Stimulated activated naive B cell treated with anti-CD40 and anti-IgM and Interleukin-4, amounts not matched to agents 10 μg/mL and 1 μg/mL and 100 μg/mL, for 72 hours (primary cell): Measurements from ENCODE around the gene ZFPM1.

Experiments used
- ATAC-seq, 2 donors: fragments of 150-1000 bp; cut with Tn5 transposase; replicated peaks; 2 replicates each; pipeline ENCODE4 v1.10.0; 2021; ENCODE audit warnings: moderate library complexity in 1 of 2
- DNase-seq: peaks from one replicate; pipeline ENCODE4 v3.0.0; 2021
- H3K27ac Mint-ChIP-seq: one replicate; pipeline ENCODE4 v1.8.0; 2022; ENCODE audit warnings: mild to moderate bottlenecking, mixed read lengths
- H3K27me3 Mint-ChIP-seq, 2 donors: one replicate each; pipeline ENCODE4 v1.8.0; 2022; ENCODE audit warnings: mixed read lengths in 2 of 2
- H3K36me3 Mint-ChIP-seq, 2 donors: one replicate each; pipeline ENCODE4 v1.8.0; 2022; ENCODE audit warnings: mixed read lengths in 2 of 2, mild to moderate bottlenecking in 1 of 2
- H3K4me1 Mint-ChIP-seq, 2 donors: one replicate each; pipeline ENCODE4 v1.8.0; 2022; ENCODE audit warnings: mixed read lengths in 2 of 2, mild to moderate bottlenecking in 1 of 2
- H3K4me3 Mint-ChIP-seq, 2 donors: one replicate each; pipeline ENCODE4 v1.8.0; 2022; ENCODE audit warnings: mild to moderate bottlenecking in 2 of 2, mixed read lengths in 2 of 2, moderate library complexity in 1 of 2
- H3K9me3 Mint-ChIP-seq, 2 donors: one replicate each; pipeline ENCODE4 v1.8.0; 2022; ENCODE audit warnings: mixed read lengths in 2 of 2, mild to moderate bottlenecking in 1 of 2

The ZFPM1 gene

GRCh38 chr16:88423448-88423850 lies 29.6 kb upstream of the ZFPM1 start:
- ATAC-seq (peak in 1 of 2 donors; percentile 6), DNase-seq (no peak)
- Mint-ChIP-seq H3K4me3 (no peak overlapping the region), H3K27ac (no peak overlapping the region), H3K27me3 (peaks cover 12 to 25% of the 10 kb centered on the region in 2 donors), H3K4me1 (peaks cover 11 to 23% of the 10 kb centered on the region in 2 donors), H3K36me3 (no peaks in the 10 kb centered on the region), H3K9me3 (peaks cover 5 to 12% of the 10 kb centered on the region in 2 donors)

- Mint-ChIP-seq H3K27me3 (peaks cover 10 to 14% of the 10 kb centered on the region in 2 donors), H3K36me3 (no peaks in the 10 kb centered on the region), H3K27ac (peak overlapping the region; percentile 17), H3K9me3 (peaks cover 5 to 12% of the 10 kb centered on the region in 2 donors), H3K4me3 (no peak overlapping the region), H3K4me1 (peaks cover 13 to 25% of the 10 kb centered on the region in 2 donors)
- ATAC-seq: peak; percentile 19 to 28
- no peak for DNase-seq
Measured at GRCh38 chr16:88424587-88425235, 28.4 kb upstream of the ZFPM1 start.

- Mint-ChIP-seq H3K4me1 (peaks cover 14 to 30% of the 10 kb centered on the region in 2 donors), H3K27me3 (peaks cover 8 to 9% of the 10 kb centered on the region in 2 donors), H3K9me3 (peaks cover 5 to 12% of the 10 kb centered on the region in 2 donors), H3K36me3 (no peaks in the 10 kb centered on the region), H3K27ac (no peak overlapping the region), H3K4me3 (no peak overlapping the region)
- ATAC-seq: no peak
- DNase-seq: no peak
Measured at GRCh38 chr16:88426018-88426417, 27.1 kb upstream of the ZFPM1 start.

- peaks cover 8 to 9% of the 10 kb centered on the region in 2 donors for H3K27me3 Mint-ChIP-seq
- DNase-seq (no peak), ATAC-seq (no peak)
- no peaks in the 10 kb centered on the region for H3K36me3 Mint-ChIP-seq
- H3K4me1 Mint-ChIP-seq: peaks cover 23 to 42% of the 10 kb centered on the region in 2 donors
- no peak overlapping the region for H3K27ac Mint-ChIP-seq
- peaks cover 5 to 9% of the 10 kb centered on the region in 2 donors for H3K9me3 Mint-ChIP-seq
- H3K4me3 Mint-ChIP-seq: no peak overlapping the region
Measured at GRCh38 chr16:88427376-88427775, 25.7 kb upstream of the ZFPM1 start.

- Mint-ChIP-seq H3K27ac (no peak overlapping the region), H3K27me3 (peaks cover under 1 to 3% of the 10 kb centered on the region in 2 donors), H3K36me3 (no peaks in the 10 kb centered on the region), H3K4me3 (no peak overlapping the region), H3K4me1 (peaks cover 24 to 40% of the 10 kb centered on the region in 2 donors), H3K9me3 (peaks cover 0 to 2% of the 10 kb centered on the region in 2 donors)
- DNase-seq: no peak
- no peak for ATAC-seq
Measured at GRCh38 chr16:88428156-88428555, 24.9 kb upstream of the ZFPM1 start.

- peak overlapping the region; percentile 31 for H3K27ac Mint-ChIP-seq
- no peaks in the 10 kb centered on the region for H3K9me3 Mint-ChIP-seq
- no peak for DNase-seq
- H3K27me3 Mint-ChIP-seq: peaks cover 0 to 3% of the 10 kb centered on the region in 2 donors
- peak overlapping the region in 1 of 2 donors; percentile 39 for H3K4me3 Mint-ChIP-seq
- H3K36me3 Mint-ChIP-seq: no peaks in the 10 kb centered on the region
- ATAC-seq: no peak
- peaks cover 22 to 36% of the 10 kb centered on the region in 2 donors for H3K4me1 Mint-ChIP-seq
Measured at GRCh38 chr16:88428616-88429386, 24.3 kb upstream of the ZFPM1 start.

GRCh38 chr16:88429387-88430184 lies 23.5 kb upstream of the ZFPM1 start:
- H3K27ac Mint-ChIP-seq: peak overlapping the region; percentile 86
- DNase-seq: no peak
- peak overlapping the region; percentile 79 to 85 for H3K4me3 Mint-ChIP-seq
- no peak for ATAC-seq
- H3K9me3 Mint-ChIP-seq: no peaks in the 10 kb centered on the region
- no peaks in the 10 kb centered on the region for H3K36me3 Mint-ChIP-seq
- H3K27me3 Mint-ChIP-seq: no peaks in the 10 kb centered on the region
- H3K4me1 Mint-ChIP-seq: peaks cover 18 to 29% of the 10 kb centered on the region in 2 donors

- H3K4me1 Mint-ChIP-seq: peaks cover 15 to 23% of the 10 kb centered on the region in 2 donors
- no peaks in the 10 kb centered on the region for H3K9me3 Mint-ChIP-seq
- peak overlapping the region; percentile 79 to 85 for H3K4me3 Mint-ChIP-seq
- no peak for DNase-seq
- H3K36me3 Mint-ChIP-seq: no peaks in the 10 kb centered on the region
- peak; percentile 54 to 58 for ATAC-seq
- peak overlapping the region; percentile 86 for H3K27ac Mint-ChIP-seq
- no peaks in the 10 kb centered on the region for H3K27me3 Mint-ChIP-seq
Measured at GRCh38 chr16:88430185-88430523, 22.9 kb upstream of the ZFPM1 start.

GRCh38 chr16:88430524-88431446 lies 22.3 kb upstream of the ZFPM1 start:
- peak; percentile 77 for ATAC-seq
- DNase-seq: peak; percentile 52
- Mint-ChIP-seq H3K27me3 (no peaks in the 10 kb centered on the region), H3K4me3 (peak overlapping the region; percentile 79 to 85), H3K27ac (peak overlapping the region; percentile 82), H3K4me1 (peaks cover 13 to 19% of the 10 kb centered on the region in 2 donors), H3K36me3 (no peaks in the 10 kb centered on the region), H3K9me3 (no peaks in the 10 kb centered on the region)

- ATAC-seq (no peak), DNase-seq (no peak)
- peaks cover 13 to 19% of the 10 kb centered on the region in 2 donors for H3K4me1 Mint-ChIP-seq
- H3K9me3 Mint-ChIP-seq: no peaks in the 10 kb centered on the region
- peak overlapping the region; percentile 67 to 85 for H3K4me3 Mint-ChIP-seq
- H3K27ac Mint-ChIP-seq: peak overlapping the region; percentile 82
- H3K27me3 Mint-ChIP-seq: no peaks in the 10 kb centered on the region
- H3K36me3 Mint-ChIP-seq: no peaks in the 10 kb centered on the region
Measured at GRCh38 chr16:88431651-88432050, 21.4 kb upstream of the ZFPM1 start.

GRCh38 chr16:88432174-88432573 lies 20.9 kb upstream of the ZFPM1 start:
- no peak for ATAC-seq
- peak overlapping the region; percentile 67 to 85 for H3K4me3 Mint-ChIP-seq
- H3K36me3 Mint-ChIP-seq: no peaks in the 10 kb centered on the region
- peaks cover 13 to 19% of the 10 kb centered on the region in 2 donors for H3K4me1 Mint-ChIP-seq
- no peaks in the 10 kb centered on the region for H3K9me3 Mint-ChIP-seq
- no peak for DNase-seq
- H3K27me3 Mint-ChIP-seq: no peaks in the 10 kb centered on the region
- no peak overlapping the region for H3K27ac Mint-ChIP-seq

- DNase-seq (no peak), ATAC-seq (no peak)
- no peaks in the 10 kb centered on the region for H3K36me3 Mint-ChIP-seq
- no peaks in the 10 kb centered on the region for H3K9me3 Mint-ChIP-seq
- no peak overlapping the region for H3K4me3 Mint-ChIP-seq
- no peaks in the 10 kb centered on the region for H3K27me3 Mint-ChIP-seq
- peaks cover 13 to 19% of the 10 kb centered on the region in 2 donors for H3K4me1 Mint-ChIP-seq
- H3K27ac Mint-ChIP-seq: no peak overlapping the region
Measured at GRCh38 chr16:88432753-88433152, 20.3 kb upstream of the ZFPM1 start.

GRCh38 chr16:88433632-88434352 lies 19.3 kb upstream of the ZFPM1 start:
- Mint-ChIP-seq H3K27me3 (no peaks in the 10 kb centered on the region), H3K36me3 (no peaks in the 10 kb centered on the region), H3K9me3 (no peaks in the 10 kb centered on the region), H3K4me1 (peaks cover 13 to 19% of the 10 kb centered on the region in 2 donors), H3K27ac (no peak overlapping the region), H3K4me3 (no peak overlapping the region)
- no peak for ATAC-seq
- no peak for DNase-seq
